Epithelial cell of esophagus (primary cell): ENCODE data around the gene ZNF580.

Experiments used
- DNase-seq: peaks from one replicate; pipeline ENCODE4 v3.0.0; 2010; ENCODE audit warnings: low read depth
- H3K4me3 ChIP-seq: 2 replicates; pipeline ENCODE4 v1.5.1; 2011; ENCODE audit warnings: mild to moderate bottlenecking, low read length, control low read depth
- CTCF ChIP-seq: IDR thresholded peaks from 2 replicates; pipeline ENCODE4 v1.5.1; 2011; ENCODE audit warnings: low read depth, mild to moderate bottlenecking, low read length, control low read depth, inconsistent platforms; ENCODE audit not compliant: insufficient read depth; ENCODE audit errors: missing control alignments

The ZNF580 gene

GRCh38 chr19:55642153-55643002 is 1.6 kb downstream of the ZNF580 start:
- H3K4me3 ChIP-seq, result peak overlapping the region; percentile 80
- DNase-seq, result peak; percentile 27
- TF ChIP-seq CTCF, result no peak

DNA sequence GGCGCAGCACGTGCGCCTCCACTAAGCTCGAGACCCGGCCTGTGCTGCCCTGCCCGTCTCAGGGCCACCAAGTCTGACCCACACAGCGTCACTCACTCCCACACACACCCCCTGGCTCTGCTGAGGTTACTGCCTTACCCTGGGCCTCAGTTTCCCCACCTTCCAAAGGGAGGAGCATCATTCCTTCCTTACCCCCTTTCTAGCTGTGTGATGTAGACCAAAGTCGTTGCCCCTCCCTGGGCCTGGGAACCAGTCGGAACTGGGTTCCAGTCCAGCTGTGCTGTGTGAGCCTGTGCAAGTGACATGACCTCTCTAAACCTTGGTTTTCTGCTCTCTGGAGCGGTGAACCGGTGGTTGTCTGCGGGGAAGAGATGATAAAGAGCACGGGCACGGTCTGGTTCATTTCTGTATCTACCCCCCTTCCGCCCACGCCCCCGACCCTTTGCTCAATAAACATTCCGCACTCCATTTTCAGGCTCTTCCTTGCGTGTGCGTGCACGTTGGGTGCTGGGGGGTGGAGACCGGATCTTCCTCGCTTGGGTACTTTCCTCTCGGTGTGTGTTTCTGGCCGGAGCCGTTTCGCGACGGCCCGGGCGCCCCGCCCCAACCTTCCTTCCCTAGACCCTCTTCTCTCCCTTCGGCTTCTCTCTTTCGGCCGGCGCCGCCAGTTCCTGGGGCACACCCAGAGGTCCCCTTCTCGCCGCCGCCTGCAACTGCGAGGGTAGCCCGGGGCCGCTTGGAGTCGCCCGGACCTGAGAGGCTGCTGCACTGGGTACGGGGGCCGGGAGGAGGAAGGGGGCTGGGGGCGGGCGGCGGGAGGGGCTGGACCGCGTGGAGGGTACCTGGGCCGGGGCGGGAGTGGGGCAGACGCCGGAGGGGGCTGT is 2.4 kb downstream of the ZNF580 start, which contains the start of gene ZNF581:
TSS of gene ZNF581 (plus strand) at position 647 of the 884 bp plus-strand sequence. CDS start 923 bp downstream, outside the sequence.
- TF ChIP-seq CTCF, result no peak
- H3K4me3 ChIP-seq, result peak within 1 kb of the TSS; percentile 80
- peak; percentile 86 for DNase-seq

DNA sequence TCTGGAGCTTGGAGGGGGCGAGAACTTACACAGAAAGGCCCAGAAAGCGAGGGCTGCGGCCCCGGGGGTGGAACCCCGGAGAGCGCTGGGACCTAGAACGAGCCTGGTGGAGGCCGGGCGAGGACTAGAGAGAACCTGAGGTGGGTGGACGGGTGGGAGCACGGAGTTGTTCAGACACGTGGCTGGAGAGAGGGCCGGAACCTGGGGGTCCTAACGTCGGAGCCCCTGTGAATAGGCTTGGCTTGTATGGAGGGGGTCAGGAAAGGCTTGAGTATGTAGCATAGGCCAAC is 3.0 kb downstream of the ZNF580 start:
- TF ChIP-seq CTCF, result no peak
- peak overlapping the region; percentile 80 for H3K4me3 ChIP-seq
- no peak for DNase-seq

DNA sequence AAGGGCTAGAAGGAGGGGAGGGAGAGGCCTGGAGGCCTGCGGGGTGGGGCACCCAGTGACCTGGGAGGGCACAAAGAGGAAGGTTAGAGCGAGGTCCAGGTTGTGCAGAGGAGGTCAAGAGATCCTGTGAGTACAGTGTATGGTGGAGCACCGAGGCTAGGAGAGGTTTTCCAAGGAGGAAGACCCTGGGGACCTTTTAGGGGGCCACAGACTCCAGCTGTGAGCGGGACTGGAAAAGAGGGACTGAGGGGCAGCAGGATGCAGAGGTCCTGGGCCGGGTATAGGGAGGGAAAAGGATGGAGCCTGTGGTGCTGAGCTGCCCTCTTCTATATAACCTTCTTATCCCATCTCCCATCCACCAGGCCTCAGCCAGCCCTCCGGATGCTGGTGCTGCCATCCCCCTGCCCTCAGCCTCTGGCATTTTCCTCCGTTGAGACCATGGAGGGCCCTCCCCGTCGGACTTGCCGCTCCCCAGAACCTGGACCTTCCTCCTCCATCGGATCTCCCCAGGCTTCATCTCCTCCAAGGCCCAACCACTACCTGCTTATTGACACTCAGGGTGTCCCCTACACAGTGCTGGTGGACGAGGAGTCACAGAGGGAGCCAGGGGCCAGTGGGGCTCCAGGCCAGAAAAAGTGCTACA is 3.5 kb downstream of the ZNF580 start:
- TF ChIP-seq CTCF, result no peak
- peak overlapping the region; percentile 80 for H3K4me3 ChIP-seq
- no peak for DNase-seq

- H3K4me3 ChIP-seq, result peak overlapping the region; percentile 80
Measured at GRCh38 chr19:55644842-55645511, 4.2 kb downstream of the ZNF580 start.

More at GRCh38 chr19:55644842-55645511, 4.2 kb downstream of the ZNF580 start:
- no peak for TF ChIP-seq CTCF
- no peak for DNase-seq
